ENCODE measurements around the gene MRPS31.
A peak's percentile ranks its signal among the peaks of the same experiment; 100 is the strongest.
"Not testable (repeated sequence)": the region's sequence is repeated elsewhere in the genome, so short reads cannot be mapped to it uniquely, and the experiment has no call there.

Gene MRPS31

DNA sequence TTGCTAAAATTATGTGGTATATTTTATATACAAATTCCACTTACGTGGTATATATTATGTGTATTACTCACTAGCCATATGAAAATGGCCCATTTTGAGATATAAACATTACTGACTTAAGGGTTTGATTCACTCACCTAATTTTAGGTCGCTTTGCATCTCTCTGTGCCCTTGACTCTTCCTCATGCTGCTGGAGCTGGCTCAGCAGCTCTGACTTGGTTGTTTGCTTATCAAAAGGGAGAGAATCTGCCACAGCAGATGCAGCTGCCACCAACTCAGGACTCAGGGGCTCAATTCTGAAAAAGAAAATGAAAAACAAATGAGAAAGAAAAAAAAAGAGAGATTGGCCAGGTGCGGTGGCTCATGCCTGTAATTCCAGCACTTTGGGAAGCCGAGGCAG lies 12.2 kb downstream of the MRPS31 start:
- no peak for DNase-seq

- DNase-seq = no peak
These were observed 14.9 kb downstream of the MRPS31 start for GRCh38 chr13:40756042-40756441.

- DNase-seq = no peak
These were observed 15.8 kb downstream of the MRPS31 start for GRCh38 chr13:40755082-40755700.

GRCh38 chr13:40749327-40749726 lies 21.7 kb downstream of the MRPS31 start:
- DNase-seq = no peak

DNA sequence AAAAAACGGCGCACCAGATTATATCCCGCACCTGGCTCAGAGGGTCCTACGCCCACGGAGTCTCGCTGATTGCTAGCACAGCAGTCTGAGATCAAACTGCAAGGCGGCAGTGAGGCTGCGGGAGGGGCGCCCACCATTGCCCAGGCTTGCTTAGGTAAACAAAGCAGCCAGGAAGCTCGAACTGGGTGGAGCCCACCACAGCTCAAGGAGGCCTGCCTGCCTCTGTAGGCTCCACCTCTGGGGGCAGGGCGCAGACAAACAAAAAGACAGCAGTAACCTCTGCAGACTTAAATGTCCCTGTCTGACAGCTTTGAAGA lies 35.8 kb downstream of the MRPS31 start:
- not testable (repeated sequence) for DNase-seq

- not testable (repeated sequence) for DNase-seq
These were observed 36.3 kb downstream of the MRPS31 start for GRCh38 chr13:40734536-40735231.

DNA sequence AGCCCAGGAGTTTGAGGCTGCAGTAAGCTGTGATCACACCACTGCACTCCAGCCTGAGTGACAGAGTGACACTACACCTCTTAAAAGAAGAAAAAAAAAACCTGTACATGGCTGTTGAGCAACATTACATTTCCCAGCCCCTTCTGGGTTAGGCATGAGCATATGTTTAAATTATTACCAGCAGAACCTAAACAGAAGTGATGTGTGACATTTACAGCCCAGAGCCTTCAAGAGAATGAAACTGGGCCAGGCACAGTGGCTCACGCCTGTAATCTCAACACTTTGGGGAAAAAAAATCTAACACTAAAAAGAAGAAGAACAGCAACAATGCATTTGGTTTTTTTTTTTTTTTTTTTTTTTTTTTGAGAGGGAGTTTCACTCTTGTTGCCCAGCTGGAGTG lies 38.3 kb downstream of the MRPS31 start:
- DNase-seq = no peak

DNA sequence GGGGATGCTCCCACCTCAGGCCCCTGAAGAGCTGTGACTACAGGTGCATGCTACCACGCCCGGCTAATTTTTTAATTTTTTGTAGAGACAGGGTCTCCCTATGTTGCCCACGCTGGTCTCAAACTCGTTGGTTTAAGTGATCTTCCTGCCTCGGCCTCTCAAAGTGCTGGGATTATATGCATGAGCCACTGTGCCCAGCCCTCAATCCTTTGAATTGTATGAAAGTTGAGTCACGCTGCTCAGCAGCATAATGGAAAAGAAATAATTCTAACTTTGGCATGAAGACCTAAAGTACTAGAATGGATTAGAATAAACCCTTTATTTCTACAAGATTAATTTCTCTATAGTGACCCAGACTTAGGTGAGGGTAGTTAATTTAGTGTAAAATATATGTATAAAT lies 42.4 kb downstream of the MRPS31 start:
- DNase-seq = no peak

GRCh38 chr13:40714433-40714832 lies 56.6 kb downstream of the MRPS31 start:
- DNase-seq = not testable (repeated sequence)

DNA sequence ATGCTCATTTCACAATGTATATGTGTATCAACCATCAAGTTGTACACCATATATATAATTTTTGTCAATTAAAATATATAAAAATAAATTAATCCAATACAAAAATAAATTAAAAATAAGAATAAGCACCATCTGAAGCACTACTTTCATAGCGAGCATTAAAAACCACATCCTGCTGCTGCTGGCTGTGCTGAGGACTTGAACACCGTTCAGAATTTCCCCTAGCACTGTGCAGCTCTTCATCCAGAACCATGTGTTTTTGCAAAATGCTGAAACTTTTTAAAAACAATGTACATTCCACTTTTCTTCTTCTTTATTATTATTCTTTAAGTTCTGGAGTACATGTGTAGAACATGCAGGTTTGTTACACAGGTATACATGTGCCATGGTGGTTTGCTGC lies 64.6 kb downstream of the MRPS31 start:
- no peak for DNase-seq

GRCh38 chr13:40697711-40698110 lies 73.3 kb downstream of the MRPS31 start:
- DNase-seq = no peak

DNA sequence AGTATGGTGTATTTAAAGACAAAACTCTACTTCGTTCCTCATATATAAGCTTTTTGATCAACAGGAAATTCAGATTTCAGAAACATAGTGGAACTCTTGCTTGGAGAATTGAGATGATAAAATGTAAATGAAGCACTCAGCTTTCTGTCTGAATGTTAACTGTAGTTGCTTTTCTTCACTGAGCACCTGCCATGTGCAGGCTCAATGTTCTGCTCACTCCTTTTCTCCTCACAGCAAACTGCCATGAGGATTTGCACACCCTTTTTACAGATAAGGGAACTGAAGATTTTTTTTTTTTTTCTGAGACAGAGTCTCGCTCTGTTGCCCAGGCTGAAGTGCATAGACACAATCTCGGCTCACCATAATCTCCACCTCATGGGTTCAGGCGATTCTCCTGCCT lies 76.6 kb downstream of the MRPS31 start:
- no peak for DNase-seq

GRCh38 chr13:40692946-40693345 lies 78.0 kb downstream of the MRPS31 start:
- DNase-seq = peak; percentile 11

- no peak for DNase-seq
These were observed 82.2 kb downstream of the MRPS31 start for GRCh38 chr13:40688781-40689180.

- no peak for DNase-seq
These were observed 88.3 kb downstream of the MRPS31 start for GRCh38 chr13:40682449-40683240.

GRCh38 chr13:40681341-40682146 lies 89.4 kb downstream of the MRPS31 start:
- peak; percentile 79 for DNase-seq

- no peak for DNase-seq
These were observed 90.2 kb downstream of the MRPS31 start for GRCh38 chr13:40680659-40681323.

DNA sequence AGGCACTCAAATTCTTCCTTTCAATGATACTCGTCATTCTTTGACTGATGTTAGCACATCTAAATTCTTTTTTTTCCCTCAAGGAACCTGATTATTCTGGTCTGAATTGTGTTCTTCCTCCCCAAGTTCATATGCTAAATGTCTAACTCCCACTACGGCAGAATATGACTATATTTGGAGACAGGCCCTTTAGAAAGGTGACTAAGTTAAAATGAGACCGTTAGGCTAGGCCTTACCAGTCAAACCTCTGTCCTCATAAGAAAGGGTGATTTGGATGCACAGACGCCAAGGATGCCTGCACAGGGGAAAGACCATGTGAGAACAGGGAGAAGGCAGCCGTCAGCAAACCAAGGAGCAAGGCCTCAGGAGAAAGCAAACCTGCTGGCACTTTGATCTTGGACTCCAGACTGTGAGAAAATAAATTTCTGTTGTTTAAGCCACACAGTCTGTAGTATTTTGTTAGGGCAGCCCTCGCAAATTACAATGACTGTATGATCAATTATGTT lies 91.5 kb downstream of the MRPS31 start:
- no peak for DNase-seq
